NCI-H2227 (cell line): ENCODE measurements around the gene ZDHHC14.
"Not testable (repeated sequence)": the region's sequence is repeated elsewhere in the genome, so short reads cannot be mapped to it uniquely, and the experiment has no call there.

Source experiments
- DNase-seq: peaks from one replicate; lab custom pipeline; 2025; ENCODE audit not compliant: unreplicated experiment; lab: John Stamatoyannopoulos, UW

The ZDHHC14 gene

GRCh38 chr6:157711060-157711459 is 330.1 kb downstream of the ZDHHC14 start:
- no peak for DNase-seq

- DNase-seq = no peak
These were observed 331.8 kb downstream of the ZDHHC14 start for GRCh38 chr6:157712585-157713295.

GRCh38 chr6:157713451-157714152 is 332.6 kb downstream of the ZDHHC14 start:
- DNase-seq = no peak

- DNase-seq = no peak
These were observed 333.1 kb downstream of the ZDHHC14 start for GRCh38 chr6:157714153-157714490.

- DNase-seq = no peak
These were observed 334.8 kb downstream of the ZDHHC14 start for GRCh38 chr6:157715728-157716164.

GRCh38 chr6:157716251-157716995 is 335.4 kb downstream of the ZDHHC14 start:
- peak; percentile 50 for DNase-seq

- DNase-seq = no peak
These were observed 336.4 kb downstream of the ZDHHC14 start for GRCh38 chr6:157717340-157717748.

GRCh38 chr6:157718503-157719187 is 337.7 kb downstream of the ZDHHC14 start:
- no peak for DNase-seq

GRCh38 chr6:157720964-157721363 is 340.0 kb downstream of the ZDHHC14 start:
- not testable (repeated sequence) for DNase-seq

GRCh38 chr6:157721426-157721825 is 340.4 kb downstream of the ZDHHC14 start:
- DNase-seq = no peak

GRCh38 chr6:157721830-157722229 is 340.8 kb downstream of the ZDHHC14 start:
- DNase-seq = no peak

- DNase-seq = no peak
These were observed 342.4 kb downstream of the ZDHHC14 start for GRCh38 chr6:157723376-157723775.

- no peak for DNase-seq
These were observed 343.3 kb downstream of the ZDHHC14 start for GRCh38 chr6:157724138-157724820.

GRCh38 chr6:157724960-157725741 is 344.2 kb downstream of the ZDHHC14 start:
- no peak for DNase-seq

GRCh38 chr6:157725836-157726235 is 344.8 kb downstream of the ZDHHC14 start:
- DNase-seq = no peak

GRCh38 chr6:157726892-157727628 is 346.1 kb downstream of the ZDHHC14 start:
- DNase-seq = no peak
